ENCODE measurements around the gene ZFP64.
A peak's percentile ranks its signal among the peaks of the same experiment; 100 is the strongest.

ZFP64 gene

GRCh38 chr20:52172392-52173047 is 19.1 kb downstream of the ZFP64 start (continued):
- TF ChIP-seq ZNF623 (tag by site-specific recombination; IDR thresholded peaks at IDR 0.05) (no peak), ZNF692 (tag by site-specific recombination; IDR thresholded peaks at IDR 0.05) (no peak), ZNF704 (tag by site-specific recombination; IDR thresholded peaks at IDR 0.05) (no peak), ZNF792 (tag by site-specific recombination; IDR thresholded peaks at IDR 0.05) (no peak), ZNF677 (tag by site-specific recombination; IDR thresholded peaks at IDR 0.05) (no peak), ZNF138 (tag by site-specific recombination; IDR thresholded peaks at IDR 0.05; ENCODE audit: borderline replicate concordance) (no peak)

GRCh38 chr20:52171025-52171424 is 20.6 kb downstream of the ZFP64 start:
- POLR2A ChIA-PET, result no interaction called here
- CTCF ChIA-PET, result interaction anchor here (0.6 kb wide), 1 partner anchor 1764 kb away, joined by 4 read pairs; no protein-coding TSS in a partner anchor
- Histone ChIP-seq H3K36me3 (ENCODE audit: control insufficient read depth in 2 of 2, insufficient read depth in 1 of 2, low read length in 2 of 2) (peaks cover 12 to 40% of the 10 kb centered on the region in 2 experiments; a peak in 2 of 3 replicates), H3K4me1 (ENCODE audit: control insufficient read depth, insufficient read depth, low read length) (no peaks in the 10 kb centered on the region), H3K9me3 (ENCODE audit: control insufficient read depth, insufficient read depth, low read depth, low read length) (no peaks in the 10 kb centered on the region), H3K4me3 (ENCODE audit: low read depth, low read length) (no peak overlapping the region), H3K27ac (ENCODE audit: extremely low read depth, low read depth, low read length) (no peak overlapping the region)
- TF ChIP-seq ZNF311 (tag by site-specific recombination; IDR thresholded peaks at IDR 0.05; ENCODE audit: borderline replicate concordance), result no peak
- no peak for TF ChIP-seq ZNF214 (tag by site-specific recombination; IDR thresholded peaks at IDR 0.05; ENCODE audit: borderline replicate concordance)
- 0 out of 2 replicates have a peak, but pooled peaks have one; percentile 9 for TF ChIP-seq ZIC2 (tag by site-specific recombination; IDR thresholded peaks at IDR 0.05)
- no peak for TF ChIP-seq GLIS1 (tag by site-specific recombination; IDR thresholded peaks at IDR 0.05)
- TF ChIP-seq ZSCAN16 (tag by site-specific recombination; IDR thresholded peaks at IDR 0.05), result no peak
- TF ChIP-seq ZNF292 (tag by site-specific recombination; IDR thresholded peaks at IDR 0.05; ENCODE audit: borderline replicate concordance, low read depth), result no peak
- no peak for TF ChIP-seq ZNF521 (tag by site-specific recombination; IDR thresholded peaks at IDR 0.05)

GRCh38 chr20:52168116-52168515 is 23.5 kb downstream of the ZFP64 start:
- Histone ChIP-seq H3K36me3 (ENCODE audit: control insufficient read depth in 2 of 2, insufficient read depth in 1 of 2, low read length in 2 of 2) (peaks cover 7 to 62% of the 10 kb centered on the region in 2 experiments; a peak in 2 of 3 replicates), H3K27ac (ENCODE audit: extremely low read depth, low read depth, low read length) (no peak overlapping the region), H3K4me3 (ENCODE audit: low read depth, low read length) (no peak overlapping the region), H3K4me1 (ENCODE audit: control insufficient read depth, insufficient read depth, low read length) (no peaks in the 10 kb centered on the region), H3K9me3 (ENCODE audit: control insufficient read depth, insufficient read depth, low read depth, low read length) (no peaks in the 10 kb centered on the region)
- ChIA-PET POLR2A (no interaction called here), CTCF (no interaction called here)
- TF ChIP-seq HOXC10 (CRISPR knock-in tag; IDR thresholded peaks at IDR 0.05) (no peak), ZNF561 (tag by site-specific recombination; IDR thresholded peaks at IDR 0.05; ENCODE audit: borderline replicate concordance) (no peak), ZNF701 (tag by site-specific recombination; IDR thresholded peaks at IDR 0.05) (no peak), ZBTB44 (tag by site-specific recombination; IDR thresholded peaks at IDR 0.05) (no peak), ZNF426 (tag by site-specific recombination; IDR thresholded peaks at IDR 0.05) (no peak), ZNF121 (tag by site-specific recombination; IDR thresholded peaks at IDR 0.05) (no peak), ZNF202 (tag by site-specific recombination; IDR thresholded peaks at IDR 0.05; ENCODE audit: borderline replicate concordance) (no peak), ZNF155 (tag by site-specific recombination; IDR thresholded peaks at IDR 0.05) (no peak), ZNF791 (tag by site-specific recombination; IDR thresholded peaks at IDR 0.05) (no peak), PATZ1 (tag by site-specific recombination; IDR thresholded peaks at IDR 0.05) (no peak), ZNF138 (tag by site-specific recombination; IDR thresholded peaks at IDR 0.05; ENCODE audit: borderline replicate concordance) (no peak), PBX3 (CRISPR knock-in tag; IDR thresholded peaks at IDR 0.05) (no peak), ZNF623 (tag by site-specific recombination; IDR thresholded peaks at IDR 0.05) (no peak), ZNF114 (tag by site-specific recombination; IDR thresholded peaks at IDR 0.05) (no peak), ZNF416 (tag by site-specific recombination; IDR thresholded peaks at IDR 0.05) (no peak)

All from HEK293 (cell line).